ENCODE data around the gene BLZF1. TPM values are rescaled to one million over a fixed set of nuclear protein-coding genes. Genes with fewer than 3 reads are reported as not detected.

The BLZF1 gene
- total RNA-seq, 2 experiments from 2014 or later: 33.2 to 43.4 TPM

GRCh38 chr1:169427081-169427641 lies 59.2 kb downstream of the BLZF1 start, which contains the start of gene CCDC181:
Gene CCDC181 (minus strand): TSS chr1:169427474. CDS start chr1:169424927, 2,547 bp downstream.
- Mint-ChIP-seq H3K4me3 (peak within 1 kb of the TSS; percentile 80), H3K27me3 (peaks cover 80% of the 10 kb centered on the region)
- ATAC-seq: peak; percentile 97

More at GRCh38 chr1:169427081-169427641, 59.2 kb downstream of the BLZF1 start, which contains the start of gene CCDC181:
- Mint-ChIP-seq H3K9me3 (ENCODE audit: low read depth) (no peaks in the 10 kb centered on the region), H3K4me1 (peaks cover 9% of the 10 kb centered on the region), H3K36me3 (peaks cover 3% of the 10 kb centered on the region), H3K27ac (no peak within 1 kb of the TSS)
- CTCF ChIA-PET: interaction anchor here (1.8 kb wide), 1 partner anchor 10 kb away, joined by 7 read pairs; no protein-coding TSS in a partner anchor
- peak; percentile 77 for DNase-seq

Other genes starting within 250 kb of the BLZF1 start
- 10 to 100 TPM; 21.8 to 29.1 TPM for gene NME7, start 398 bp upstream of the BLZF1 start, total RNA-seq
- gene CCDC181, start 59.3 kb downstream of the BLZF1 start, total RNA-seq: under 1 TPM in 1 of 2 experiments, not detected in 1; 0.19 TPM
- gene SLC19A2, start 117.7 kb downstream of the BLZF1 start, total RNA-seq: 1 to 10 TPM; 5.0 to 7.8 TPM
- gene F5, start 218.3 kb downstream of the BLZF1 start, total RNA-seq: 10 to 100 TPM in 1 of 2 experiments, 1 to 10 TPM in 1; 3.1 to 14.0 TPM